ENCODE data around the gene DIS3L2.

DNA sequence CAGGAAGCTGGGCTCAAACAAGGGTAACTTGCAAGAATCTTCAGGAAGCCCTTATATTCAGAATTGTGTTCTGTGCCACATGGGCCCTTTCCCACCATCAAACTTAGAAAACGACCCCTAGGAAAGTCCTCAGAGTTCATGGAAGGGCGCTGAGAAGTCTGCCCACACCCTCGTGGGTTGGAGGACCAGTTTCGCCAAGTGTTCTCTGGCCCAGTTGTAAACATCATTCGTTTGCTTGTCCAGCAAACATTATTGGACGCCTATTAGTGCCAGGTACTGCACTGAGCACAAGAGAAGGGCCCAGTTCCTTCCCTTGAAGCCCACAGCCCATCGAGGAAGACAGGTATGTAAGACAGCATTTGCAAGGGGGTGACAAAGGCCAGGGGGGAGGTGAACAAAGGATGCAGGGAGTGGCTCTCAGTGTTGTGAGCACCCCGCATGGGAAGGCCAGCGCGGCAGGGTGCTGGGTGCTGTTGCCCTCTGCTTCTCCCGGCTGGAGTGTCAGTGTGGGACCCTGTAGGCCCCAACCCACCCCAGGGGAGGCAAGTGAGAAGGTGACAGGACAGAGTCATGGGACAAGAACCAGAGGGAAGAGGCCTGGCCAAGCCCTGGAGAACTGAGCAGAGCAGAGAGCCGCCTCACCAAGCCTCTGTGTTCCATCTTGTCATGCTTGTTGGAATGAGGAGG is 356.8 kb downstream of the DIS3L2 start:
- TF ChIP-seq, protein P1, sequence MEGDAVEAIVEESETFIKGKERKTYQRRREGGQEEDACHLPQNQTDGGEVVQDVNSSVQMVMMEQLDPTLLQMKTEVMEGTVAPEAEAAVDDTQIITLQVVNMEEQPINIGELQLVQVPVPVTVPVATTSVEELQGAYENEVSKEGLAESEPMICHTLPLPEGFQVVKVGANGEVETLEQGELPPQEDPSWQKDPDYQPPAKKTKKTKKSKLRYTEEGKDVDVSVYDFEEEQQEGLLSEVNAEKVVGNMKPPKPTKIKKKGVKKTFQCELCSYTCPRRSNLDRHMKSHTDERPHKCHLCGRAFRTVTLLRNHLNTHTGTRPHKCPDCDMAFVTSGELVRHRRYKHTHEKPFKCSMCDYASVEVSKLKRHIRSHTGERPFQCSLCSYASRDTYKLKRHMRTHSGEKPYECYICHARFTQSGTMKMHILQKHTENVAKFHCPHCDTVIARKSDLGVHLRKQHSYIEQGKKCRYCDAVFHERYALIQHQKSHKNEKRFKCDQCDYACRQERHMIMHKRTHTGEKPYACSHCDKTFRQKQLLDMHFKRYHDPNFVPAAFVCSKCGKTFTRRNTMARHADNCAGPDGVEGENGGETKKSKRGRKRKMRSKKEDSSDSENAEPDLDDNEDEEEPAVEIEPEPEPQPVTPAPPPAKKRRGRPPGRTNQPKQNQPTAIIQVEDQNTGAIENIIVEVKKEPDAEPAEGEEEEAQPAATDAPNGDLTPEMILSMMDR (conservative IDR thresholded peaks at IDR 0.05; ENCODE audit: low read depth, low read length), result no peak
- no peak for TF ChIP-seq RFX5 (IDR thresholded peaks at IDR 0.05; ENCODE audit: low read depth, low read length)
- no peak for TF ChIP-seq POLR2A (IDR thresholded peaks at IDR 0.05; ENCODE audit: low read depth, low read length)
- TF ChIP-seq, protein P2, sequence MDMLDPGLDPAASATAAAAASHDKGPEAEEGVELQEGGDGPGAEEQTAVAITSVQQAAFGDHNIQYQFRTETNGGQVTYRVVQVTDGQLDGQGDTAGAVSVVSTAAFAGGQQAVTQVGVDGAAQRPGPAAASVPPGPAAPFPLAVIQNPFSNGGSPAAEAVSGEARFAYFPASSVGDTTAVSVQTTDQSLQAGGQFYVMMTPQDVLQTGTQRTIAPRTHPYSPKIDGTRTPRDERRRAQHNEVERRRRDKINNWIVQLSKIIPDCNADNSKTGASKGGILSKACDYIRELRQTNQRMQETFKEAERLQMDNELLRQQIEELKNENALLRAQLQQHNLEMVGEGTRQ (IDR thresholded peaks at IDR 0.05; ENCODE audit: low read depth, low read length), result no peak
